Endothelial cell (in vitro differentiated cells): ENCODE data around the gene LMAN2L. TPM values are rescaled to one million over a fixed set of nuclear protein-coding genes. Genes with fewer than 3 reads are reported as not detected.
"Not testable (repeated sequence)": the region's sequence is repeated elsewhere in the genome, so short reads cannot be mapped to it uniquely, and the experiment has no call there.

Experiments used
- DNase-seq: peaks from one replicate; pipeline ENCODE4 v3.0.0; 2021; ENCODE audit warnings: low spot score
- H3K27ac Mint-ChIP-seq: one replicate; pipeline ENCODE4 v1.8.0; 2021; ENCODE audit warnings: mixed read lengths, inconsistent platforms; ENCODE audit not compliant: unreplicated experiment
- H3K27me3 Mint-ChIP-seq: one replicate; pipeline ENCODE4 v1.8.0; 2021; ENCODE audit warnings: mild to moderate bottlenecking, moderate library complexity, mixed read lengths, inconsistent platforms; ENCODE audit not compliant: unreplicated experiment
- H3K36me3 Mint-ChIP-seq: one replicate; pipeline ENCODE4 v1.8.0; 2021; ENCODE audit warnings: mild to moderate bottlenecking, low read depth, mixed read lengths, inconsistent platforms; ENCODE audit not compliant: unreplicated experiment
- H3K4me1 Mint-ChIP-seq: one replicate; pipeline ENCODE4 v1.8.0; 2021; ENCODE audit warnings: mild to moderate bottlenecking, mixed read lengths, inconsistent platforms; ENCODE audit not compliant: unreplicated experiment
- H3K4me3 Mint-ChIP-seq: one replicate; pipeline ENCODE4 v1.8.0; 2021; ENCODE audit warnings: mild to moderate bottlenecking, mixed read lengths, inconsistent platforms; ENCODE audit not compliant: unreplicated experiment
- H3K9me3 Mint-ChIP-seq: one replicate; pipeline ENCODE4 v1.8.0; 2021; ENCODE audit warnings: mixed read lengths, inconsistent platforms; ENCODE audit not compliant: unreplicated experiment
- CTCF ChIP-seq: fragments of 200-600 bp; sonication (generic); IDR thresholded peaks from one replicate; pipeline ENCODE4 v1.5.0; 2021; ENCODE audit warnings: antibody characterized with exemption; ENCODE audit not compliant: unreplicated experiment
- total RNA-seq: library from RNA; stranded (reverse); fragmentation: NEBNext Ultra II Directional; extraction: Animal tissue kit (Norgen Biotek cat#: 25700); gene quantifications from one replicate; pipeline ENCODE4 v1.2.1, GENCODE V29; 2021; ENCODE audit not compliant: unreplicated experiment

Gene LMAN2L
- total RNA-seq, 1 donor from 2014 or later = 19.4 TPM

DNA sequence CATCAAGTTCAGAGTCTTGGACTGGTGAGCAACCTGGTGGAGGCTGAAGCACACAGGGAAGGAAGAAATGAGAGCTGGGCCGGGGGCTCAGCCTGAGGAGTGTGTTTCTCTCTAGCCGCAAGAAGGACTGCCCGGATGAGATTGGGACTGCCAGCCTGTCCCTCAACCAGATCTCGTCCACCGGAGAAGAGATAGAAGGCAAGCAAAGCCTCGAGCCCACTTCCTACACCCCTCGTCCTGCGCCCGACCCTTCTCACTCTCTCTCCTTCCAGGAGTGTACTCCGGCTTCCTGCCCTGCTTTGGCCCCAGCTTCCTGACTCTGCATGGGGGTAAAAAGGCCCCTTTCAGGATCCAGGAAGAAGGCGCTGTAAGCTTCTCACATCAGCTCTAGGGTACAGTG is 71.1 kb downstream of the LMAN2L start:
- TF ChIP-seq CTCF = no peak
- DNase-seq = no peak
- Mint-ChIP-seq H3K27ac (no peak overlapping the region), H3K36me3 (peaks cover 8% of the 10 kb centered on the region), H3K4me1 (peaks cover 11% of the 10 kb centered on the region), H3K4me3 (peak overlapping the region; percentile 37), H3K9me3 (no peaks in the 10 kb centered on the region), H3K27me3 (peaks cover 7% of the 10 kb centered on the region)

- DNase-seq, H3K9me3 Mint-ChIP-seq, H3K36me3 Mint-ChIP-seq, H3K4me3 Mint-ChIP-seq, H3K27ac Mint-ChIP-seq, H3K27me3 Mint-ChIP-seq: not testable (repeated sequence)
- H3K4me1 Mint-ChIP-seq = peaks cover 18% of the 10 kb centered on the region
Measured at GRCh38 chr2:96665717-96666116, 74.1 kb downstream of the LMAN2L start.

DNA sequence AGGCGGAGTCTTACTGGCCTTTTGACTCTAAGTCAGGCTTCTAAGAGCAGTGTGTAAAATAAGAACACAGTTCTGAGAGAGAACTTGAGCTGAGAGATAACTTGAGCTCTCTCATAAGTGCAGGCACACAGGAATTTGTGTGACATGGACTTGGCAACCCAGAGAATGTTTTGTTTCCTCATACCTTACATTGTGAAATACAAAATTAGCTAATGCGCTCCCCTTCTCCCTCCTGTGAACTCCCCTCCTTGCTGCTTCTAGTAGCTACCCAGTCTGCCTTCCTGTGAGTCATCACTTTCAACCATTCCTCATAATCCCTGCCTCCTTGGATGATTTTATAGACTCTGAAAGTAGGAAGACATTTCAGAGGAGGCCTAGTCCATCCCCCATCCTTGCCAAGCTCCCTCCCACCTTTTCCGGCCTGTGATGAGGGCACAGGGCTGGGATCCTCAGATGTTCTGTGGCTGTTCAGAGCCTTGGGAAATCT is 74.7 kb downstream of the LMAN2L start:
- Mint-ChIP-seq H3K4me3 (no peak overlapping the region), H3K36me3 (peaks cover 8% of the 10 kb centered on the region), H3K9me3 (no peaks in the 10 kb centered on the region), H3K4me1 (peaks cover 18% of the 10 kb centered on the region), H3K27ac (no peak overlapping the region), H3K27me3 (peaks cover 5% of the 10 kb centered on the region)
- DNase-seq = no peak
- TF ChIP-seq CTCF = no peak

DNA sequence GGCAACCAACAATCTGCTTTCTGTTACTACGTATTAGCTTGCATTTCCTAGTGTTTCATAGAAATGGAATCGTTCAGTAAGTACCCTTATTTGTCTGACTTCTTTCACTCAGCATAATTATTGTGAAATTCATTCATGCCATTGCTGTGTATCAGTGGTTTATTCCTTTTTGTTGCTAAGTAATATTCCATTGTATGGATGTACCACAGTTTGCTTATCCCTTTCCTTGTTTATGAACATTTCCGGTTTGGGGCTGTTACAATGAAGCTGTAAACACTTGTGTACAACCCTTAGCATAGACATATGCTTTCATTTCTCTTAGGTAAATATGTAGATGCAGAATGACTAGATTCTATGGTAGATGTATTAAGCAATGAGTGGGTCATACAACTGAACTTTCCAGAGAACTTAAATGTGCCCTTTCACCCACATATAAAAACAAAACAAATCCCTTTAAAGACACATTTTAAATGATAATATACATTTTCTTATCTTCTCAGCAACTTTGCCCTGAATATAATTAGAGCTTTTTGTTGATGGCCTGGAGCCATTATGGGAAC is 75.4 kb downstream of the LMAN2L start:
- DNase-seq = no peak
- H3K9me3 Mint-ChIP-seq = no peaks in the 10 kb centered on the region
- H3K4me1 Mint-ChIP-seq = peaks cover 18% of the 10 kb centered on the region
- TF ChIP-seq CTCF = no peak
- no peak overlapping the region for H3K27ac Mint-ChIP-seq
- H3K4me3 Mint-ChIP-seq = no peak overlapping the region
- peaks cover 5% of the 10 kb centered on the region for H3K27me3 Mint-ChIP-seq
- peaks cover 8% of the 10 kb centered on the region for H3K36me3 Mint-ChIP-seq

GRCh38 chr2:96663829-96664228 is 76.0 kb downstream of the LMAN2L start:
- Mint-ChIP-seq H3K27me3 (peaks cover 5% of the 10 kb centered on the region), H3K27ac (no peak overlapping the region), H3K36me3 (peaks cover 8% of the 10 kb centered on the region), H3K4me3 (no peak overlapping the region), H3K4me1 (peaks cover 13% of the 10 kb centered on the region), H3K9me3 (no peaks in the 10 kb centered on the region)
- no peak for DNase-seq
- TF ChIP-seq CTCF = no peak
